Measurements from ENCODE around the gene ANP32D. TPM values are rescaled to one million over a fixed set of nuclear protein-coding genes. Genes with fewer than 3 reads are reported as not detected.
"Not testable (repeated sequence)": the region's sequence is repeated elsewhere in the genome, so short reads cannot be mapped to it uniquely, and the experiment has no call there.

Gene ANP32D
- total RNA-seq (not detected), polyA plus RNA-seq (not detected)

DNA sequence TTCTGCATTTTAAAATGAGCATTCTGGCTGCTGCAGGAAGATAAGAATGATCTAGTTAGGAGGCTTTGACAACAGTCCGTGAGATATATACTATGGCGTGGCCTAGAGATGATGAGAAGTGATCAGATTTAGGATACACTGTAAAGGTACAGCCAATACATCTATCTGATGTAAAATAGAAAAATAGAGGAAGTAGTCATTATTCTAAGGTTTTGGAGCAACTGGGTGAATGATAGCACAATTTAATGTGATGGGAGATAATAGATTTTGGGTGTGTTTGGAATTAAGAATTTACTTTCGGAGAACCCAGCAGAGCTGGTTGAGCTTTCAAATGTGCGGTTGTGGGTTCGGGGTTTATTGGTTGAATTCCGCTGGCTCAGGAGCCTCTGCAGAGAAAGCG, at the start of gene ANP32D:
TSS of gene ANP32D (plus strand) at position 301 of the 400 bp plus-strand sequence. CDS start 106 bp downstream, outside the sequence.
- Histone ChIP-seq H3K4me3 (ENCODE audit: low read depth, low read length) (no peak within 1 kb of the TSS), H3K36me3 (ENCODE audit: insufficient read depth) (no peaks in the 10 kb centered on the region), H3K4me1 (ENCODE audit: insufficient read depth) (no peaks in the 10 kb centered on the region), H3K27ac (ENCODE audit: low read depth) (no peak within 1 kb of the TSS)
- 95% methylated on average over 7 of the region's 7 CpGs for WGBS
- no peak for DNase-seq (ENCODE audit: extremely low spot score)

DNA sequence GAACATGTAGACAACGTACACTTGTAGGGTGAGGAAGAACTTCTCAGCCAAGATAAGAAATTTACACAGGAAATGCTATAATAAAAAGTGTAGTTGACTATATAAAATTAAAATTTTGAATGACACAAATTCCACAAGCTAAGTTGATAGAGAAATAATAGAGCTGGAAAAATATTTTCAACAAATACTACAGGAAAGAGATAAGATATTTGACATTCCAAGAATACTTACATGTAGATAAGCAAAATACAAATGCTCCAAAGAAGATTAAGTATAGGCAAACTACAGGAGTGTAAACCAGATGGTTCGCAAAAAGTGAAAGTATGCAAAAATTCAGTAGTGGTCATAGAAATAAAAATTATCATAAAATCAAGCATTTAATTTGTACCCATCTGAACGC, 49.2 kb upstream of the ANP32D start:
- Histone ChIP-seq H3K36me3 (ENCODE audit: insufficient read depth) (no peaks in the 10 kb centered on the region), H3K4me3 (ENCODE audit: low read depth, low read length) (no peak overlapping the region), H3K27ac (ENCODE audit: low read depth) (no peak overlapping the region), H3K4me1 (ENCODE audit: insufficient read depth) (no peaks in the 10 kb centered on the region)
- DNase-seq (ENCODE audit: extremely low spot score) = no peak
- WGBS = 28% methylated on average over 3 of the region's 3 CpGs

DNA sequence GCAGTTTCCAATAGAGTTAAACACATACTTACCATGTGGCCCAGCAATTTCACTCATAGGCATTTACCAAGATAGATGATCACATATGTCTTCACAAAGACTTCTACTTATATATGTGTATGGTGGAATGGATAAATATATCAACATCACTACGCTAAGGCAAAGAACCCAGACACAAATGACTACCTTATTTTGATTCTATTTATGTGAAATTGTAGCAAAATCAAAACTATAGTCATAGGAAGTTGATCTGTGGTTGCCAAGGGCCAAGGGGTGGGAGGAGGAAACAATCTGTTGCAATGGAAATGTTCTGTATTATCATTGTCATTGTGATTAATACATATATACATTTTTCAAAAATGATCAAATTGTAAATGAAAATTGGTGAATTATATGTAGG, 47.7 kb upstream of the ANP32D start:
- no peaks in the 10 kb centered on the region for H3K4me1 ChIP-seq (ENCODE audit: insufficient read depth)
- 87% methylated on average over 1 of the region's 1 CpG for WGBS
- no peak overlapping the region for H3K4me3 ChIP-seq (ENCODE audit: low read depth, low read length)
- H3K36me3 ChIP-seq (ENCODE audit: insufficient read depth) = no peaks in the 10 kb centered on the region
- no peak for DNase-seq (ENCODE audit: extremely low spot score)
- H3K27ac ChIP-seq (ENCODE audit: low read depth) = no peak overlapping the region

DNA sequence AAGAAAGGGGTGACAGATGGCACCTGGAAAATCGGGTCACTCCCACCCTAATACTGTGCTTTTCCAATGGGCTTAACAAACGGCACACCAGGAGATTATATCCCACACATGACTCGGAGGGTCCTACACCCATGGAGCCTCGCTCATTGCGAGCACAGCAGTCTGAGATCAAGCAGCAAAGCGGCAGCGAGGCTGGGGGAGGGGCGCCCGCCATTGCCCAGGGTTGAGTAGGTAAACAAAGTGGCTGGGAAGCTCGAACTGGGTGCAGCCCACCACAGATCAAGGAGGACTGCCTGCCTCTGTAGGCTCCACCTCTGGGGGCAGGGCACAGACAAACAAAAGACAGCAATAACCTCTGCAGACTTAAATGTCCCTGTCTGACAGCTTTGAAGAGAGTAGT, 38.3 kb upstream of the ANP32D start:
- H3K27ac ChIP-seq (ENCODE audit: low read depth); H3K36me3 ChIP-seq (ENCODE audit: insufficient read depth); H3K4me1 ChIP-seq (ENCODE audit: insufficient read depth); H3K4me3 ChIP-seq (ENCODE audit: low read depth, low read length); DNase-seq (ENCODE audit: extremely low spot score): not testable (repeated sequence)
- 90% methylated on average over 10 of the region's 10 CpGs for WGBS

DNA sequence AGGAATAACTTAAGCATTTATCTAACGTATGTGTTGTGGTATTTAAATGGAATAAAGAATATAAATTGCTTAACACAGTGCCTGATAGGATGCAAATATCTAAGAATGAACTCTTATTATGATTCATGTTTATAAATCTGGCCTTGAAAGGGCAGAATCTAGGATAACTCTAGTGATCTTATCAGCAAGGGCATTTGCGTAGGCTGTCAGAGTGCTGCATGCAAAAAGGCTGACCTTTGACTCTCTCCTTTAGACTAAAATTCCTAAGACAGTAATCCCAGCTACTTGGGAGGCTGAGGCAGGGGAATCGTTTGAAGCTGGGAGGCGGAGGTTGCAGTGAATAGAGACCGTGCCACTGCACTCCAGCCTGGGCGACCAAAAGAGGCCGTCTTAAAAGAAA, 31.3 kb upstream of the ANP32D start:
- WGBS = 61% methylated on average over 7 of the region's 7 CpGs
- Histone ChIP-seq H3K36me3 (ENCODE audit: insufficient read depth) (no peaks in the 10 kb centered on the region), H3K4me3 (ENCODE audit: low read depth, low read length) (no peak overlapping the region), H3K4me1 (ENCODE audit: insufficient read depth) (no peaks in the 10 kb centered on the region), H3K27ac (ENCODE audit: low read depth) (no peak overlapping the region)
- DNase-seq (ENCODE audit: extremely low spot score) = no peak

DNA sequence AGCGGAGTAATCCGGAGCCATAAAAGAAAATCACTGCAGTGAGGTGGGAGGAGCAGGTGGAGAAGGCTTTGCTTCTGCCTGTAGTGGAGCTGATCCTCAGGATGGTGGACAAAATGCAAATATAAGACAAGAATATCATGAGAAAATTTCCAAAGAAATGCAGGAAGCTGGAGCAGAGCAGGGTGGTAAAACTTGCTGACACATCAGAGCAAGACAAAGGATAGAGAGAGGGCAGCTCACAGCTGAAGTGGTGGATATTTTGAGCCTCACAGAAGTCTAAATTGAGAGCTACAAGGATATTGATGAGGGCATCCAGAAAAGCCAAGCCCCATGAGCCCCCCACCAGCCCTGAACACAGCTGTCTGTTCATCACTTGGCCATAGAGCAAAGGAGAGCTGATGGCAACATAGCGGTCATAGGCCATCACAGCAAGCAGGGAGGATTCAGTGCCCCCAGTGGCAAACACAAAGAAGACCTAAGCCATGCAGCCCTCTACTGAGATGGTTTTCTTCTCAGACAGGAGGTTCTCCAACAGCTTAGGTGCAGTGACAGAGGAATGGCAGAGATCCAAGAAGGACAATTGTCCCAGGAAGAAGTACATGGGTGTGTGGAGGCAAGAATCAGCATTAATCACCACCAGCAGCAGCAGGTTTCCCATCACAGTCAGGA, 30.0 kb upstream of the ANP32D start:
- DNase-seq (ENCODE audit: extremely low spot score) = no peak
- no peaks in the 10 kb centered on the region for H3K4me1 ChIP-seq (ENCODE audit: insufficient read depth)
- no peak overlapping the region for H3K27ac ChIP-seq (ENCODE audit: low read depth)
- 82% methylated on average over 3 of the region's 3 CpGs for WGBS
- no peak overlapping the region for H3K4me3 ChIP-seq (ENCODE audit: low read depth, low read length)
- no peaks in the 10 kb centered on the region for H3K36me3 ChIP-seq (ENCODE audit: insufficient read depth)

DNA sequence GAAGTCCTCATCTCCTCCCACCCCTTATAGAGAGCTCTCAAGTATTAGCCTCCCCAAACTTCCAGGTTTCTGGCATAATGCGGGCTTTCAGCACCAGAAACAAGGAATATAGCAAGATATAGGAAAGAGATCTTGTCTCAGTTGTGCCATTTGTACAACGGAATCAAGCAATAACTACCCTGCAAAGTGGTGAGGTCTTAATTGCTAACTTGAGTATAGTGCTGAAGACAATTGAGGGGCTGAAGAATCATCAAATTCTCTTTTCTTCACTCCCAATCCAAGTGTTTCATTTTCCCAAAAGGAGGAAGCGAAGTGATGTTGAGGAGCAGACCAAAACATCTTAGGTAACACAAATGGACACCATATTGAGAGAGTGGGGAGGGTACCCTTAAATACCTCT, 26.8 kb upstream of the ANP32D start:
- Histone ChIP-seq H3K4me3 (ENCODE audit: low read depth, low read length) (no peak overlapping the region), H3K36me3 (ENCODE audit: insufficient read depth) (no peaks in the 10 kb centered on the region), H3K27ac (ENCODE audit: low read depth) (no peak overlapping the region), H3K4me1 (ENCODE audit: insufficient read depth) (no peaks in the 10 kb centered on the region)
- whole genome bisulfite sequencing = 97% methylated on average over 3 of the region's 3 CpGs
- no peak for DNase-seq (ENCODE audit: extremely low spot score)

DNA sequence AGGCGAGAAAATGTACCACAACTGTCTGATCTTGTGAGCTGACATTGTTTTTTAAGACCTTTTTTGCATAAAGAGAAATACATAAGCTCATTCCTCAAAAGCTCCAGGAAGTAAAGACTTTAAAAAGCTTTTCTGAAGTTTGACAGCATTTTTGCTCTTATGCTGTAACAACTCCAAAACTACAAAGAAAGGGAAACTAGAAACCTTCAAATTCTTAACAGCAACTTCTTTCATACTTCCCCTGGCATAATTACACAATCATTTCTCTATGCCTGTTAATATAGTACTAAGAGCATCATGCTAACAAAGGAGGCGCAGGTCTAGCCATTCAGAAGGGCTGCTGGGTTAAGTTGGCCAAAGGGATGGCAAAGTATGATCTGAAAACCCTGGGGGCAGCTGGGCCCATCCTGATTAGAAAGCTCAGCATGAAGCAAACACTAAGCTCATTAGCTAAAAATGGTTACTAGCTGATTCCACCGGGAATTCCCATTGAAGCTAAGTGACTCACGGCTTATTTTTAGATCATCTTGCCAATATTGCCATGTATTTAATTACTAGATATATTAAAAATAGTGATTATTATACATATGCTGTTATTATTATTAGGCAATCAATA, 26.1 kb upstream of the ANP32D start:
- 65% methylated on average over 4 of the region's 4 CpGs for WGBS
- H3K4me1 ChIP-seq (ENCODE audit: insufficient read depth) = no peaks in the 10 kb centered on the region
- DNase-seq (ENCODE audit: extremely low spot score) = no peak
- H3K27ac ChIP-seq (ENCODE audit: low read depth) = no peak overlapping the region
- no peak overlapping the region for H3K4me3 ChIP-seq (ENCODE audit: low read depth, low read length)
- H3K36me3 ChIP-seq (ENCODE audit: insufficient read depth) = no peaks in the 10 kb centered on the region

DNA sequence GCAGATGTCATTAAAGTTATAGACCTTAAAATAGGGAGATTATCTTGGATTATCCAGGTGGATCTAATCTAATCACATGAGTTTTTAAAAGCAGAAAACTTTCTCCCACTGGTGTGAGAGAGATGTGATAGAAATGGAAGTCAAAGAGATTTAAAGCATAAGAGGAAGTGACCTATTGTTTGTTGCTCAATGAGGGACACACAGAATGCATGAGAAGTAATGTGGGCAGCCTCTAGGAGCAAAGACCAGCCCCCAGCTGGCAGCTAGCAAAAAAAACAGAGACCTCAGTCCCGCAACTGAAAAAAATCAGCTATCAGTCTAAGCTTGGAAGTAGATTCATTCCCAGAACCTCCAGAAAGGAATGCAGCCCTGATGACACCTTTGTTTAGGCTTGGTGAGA, 24.6 kb upstream of the ANP32D start:
- Histone ChIP-seq H3K36me3 (ENCODE audit: insufficient read depth) (no peaks in the 10 kb centered on the region), H3K4me3 (ENCODE audit: low read depth, low read length) (no peak overlapping the region), H3K4me1 (ENCODE audit: insufficient read depth) (no peaks in the 10 kb centered on the region), H3K27ac (ENCODE audit: low read depth) (no peak overlapping the region)
- DNase-seq (ENCODE audit: extremely low spot score) = no peak
- WGBS = 85% methylated on average over 1 of the region's 1 CpG

DNA sequence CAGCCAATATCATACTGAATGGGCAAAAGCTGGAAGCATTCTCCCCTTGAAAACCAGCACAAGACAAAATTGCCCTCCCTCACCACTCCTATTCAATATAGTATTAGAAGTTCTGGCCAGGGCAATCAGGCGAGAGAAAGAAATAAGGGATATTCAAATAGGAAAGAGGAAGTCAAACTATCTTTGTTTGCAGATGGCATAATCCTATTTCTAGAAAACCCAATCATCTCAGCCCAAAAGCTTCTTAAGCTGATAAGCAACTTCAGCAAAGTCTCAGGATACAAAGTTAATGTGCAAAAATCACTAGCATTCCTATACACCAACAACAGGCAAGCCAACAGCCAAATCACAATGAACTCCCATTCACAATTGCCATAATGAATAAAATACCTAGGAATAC, 21.0 kb upstream of the ANP32D start:
- H3K36me3 ChIP-seq (ENCODE audit: insufficient read depth) = no peaks in the 10 kb centered on the region
- H3K4me1 ChIP-seq (ENCODE audit: insufficient read depth) = no peaks in the 10 kb centered on the region
- 72% methylated on average over 1 of the region's 1 CpG for WGBS
- H3K4me3 ChIP-seq (ENCODE audit: low read depth, low read length) = no peak overlapping the region
- DNase-seq (ENCODE audit: extremely low spot score) = no peak
- H3K27ac ChIP-seq (ENCODE audit: low read depth) = no peak overlapping the region

DNA sequence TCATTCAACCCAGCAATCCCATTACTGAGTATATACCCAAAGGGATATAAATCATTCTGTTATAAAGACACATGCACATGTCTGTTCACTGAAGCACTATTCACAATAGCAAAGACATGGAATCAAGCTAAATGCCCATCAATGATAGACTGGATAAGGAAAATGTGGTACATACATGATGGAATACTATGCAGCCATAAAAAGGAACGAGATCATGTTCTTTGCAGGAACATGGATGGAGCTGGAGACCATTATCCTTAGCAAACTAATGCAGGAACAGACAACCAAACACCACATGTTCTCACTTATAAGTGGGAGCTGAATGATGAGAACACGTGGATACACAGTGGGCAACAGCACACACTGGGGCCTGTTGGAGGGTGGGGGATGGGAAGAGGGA, 19.4 kb upstream of the ANP32D start:
- H3K27ac ChIP-seq (ENCODE audit: low read depth); H3K36me3 ChIP-seq (ENCODE audit: insufficient read depth); H3K4me1 ChIP-seq (ENCODE audit: insufficient read depth); DNase-seq (ENCODE audit: extremely low spot score); H3K4me3 ChIP-seq (ENCODE audit: low read depth, low read length): not testable (repeated sequence)
- WGBS = 92% methylated on average over 2 of the region's 2 CpGs

DNA sequence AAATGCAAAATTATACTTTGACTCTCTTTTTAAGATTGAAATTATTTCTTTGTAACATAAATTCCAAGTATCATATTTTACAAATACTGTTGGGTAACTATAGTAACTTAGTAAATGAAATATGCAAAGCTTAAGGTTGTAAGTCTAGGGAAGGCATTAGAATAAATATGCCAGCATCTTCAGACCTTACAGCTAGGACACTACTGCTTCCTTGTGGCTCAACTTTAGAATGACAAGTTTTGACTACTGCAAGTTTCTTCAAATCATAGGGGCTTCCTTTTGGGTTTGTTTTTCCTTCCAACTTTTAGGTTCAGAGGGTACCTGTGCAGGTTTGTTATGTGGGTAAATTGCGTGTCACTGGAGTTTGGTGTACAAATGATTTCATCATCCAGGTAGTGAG, 17.7 kb upstream of the ANP32D start:
- Histone ChIP-seq H3K4me3 (ENCODE audit: low read depth, low read length) (no peak overlapping the region), H3K36me3 (ENCODE audit: insufficient read depth) (no peaks in the 10 kb centered on the region), H3K4me1 (ENCODE audit: insufficient read depth) (no peaks in the 10 kb centered on the region), H3K27ac (ENCODE audit: low read depth) (no peak overlapping the region)
- DNase-seq (ENCODE audit: extremely low spot score) = no peak
- 81% methylated on average over 1 of the region's 1 CpG for WGBS

DNA sequence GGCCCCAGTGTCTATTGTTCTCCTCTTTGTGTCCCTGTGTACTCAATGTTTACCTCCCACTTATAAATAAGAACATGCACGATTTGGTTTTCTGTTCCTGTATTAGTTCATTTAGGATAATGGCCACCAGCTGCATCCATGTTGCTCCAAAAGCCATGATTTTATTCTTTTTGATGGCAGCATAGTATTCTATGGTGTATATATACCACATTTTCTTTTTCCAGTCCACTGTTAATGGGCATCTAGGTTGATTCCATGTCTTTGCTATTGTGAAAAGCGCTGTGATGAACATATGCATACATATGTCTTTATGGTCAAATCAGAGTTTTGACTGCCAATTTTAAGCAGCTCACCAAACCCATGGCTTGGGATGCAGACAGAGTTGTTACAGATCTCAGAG, 17.2 kb upstream of the ANP32D start:
- no peaks in the 10 kb centered on the region for H3K4me1 ChIP-seq (ENCODE audit: insufficient read depth)
- DNase-seq (ENCODE audit: extremely low spot score) = no peak
- H3K4me3 ChIP-seq (ENCODE audit: low read depth, low read length) = no peak overlapping the region
- H3K36me3 ChIP-seq (ENCODE audit: insufficient read depth) = no peaks in the 10 kb centered on the region
- WGBS = 68% methylated on average over 2 of the region's 2 CpGs
- H3K27ac ChIP-seq (ENCODE audit: low read depth) = no peak overlapping the region

DNA sequence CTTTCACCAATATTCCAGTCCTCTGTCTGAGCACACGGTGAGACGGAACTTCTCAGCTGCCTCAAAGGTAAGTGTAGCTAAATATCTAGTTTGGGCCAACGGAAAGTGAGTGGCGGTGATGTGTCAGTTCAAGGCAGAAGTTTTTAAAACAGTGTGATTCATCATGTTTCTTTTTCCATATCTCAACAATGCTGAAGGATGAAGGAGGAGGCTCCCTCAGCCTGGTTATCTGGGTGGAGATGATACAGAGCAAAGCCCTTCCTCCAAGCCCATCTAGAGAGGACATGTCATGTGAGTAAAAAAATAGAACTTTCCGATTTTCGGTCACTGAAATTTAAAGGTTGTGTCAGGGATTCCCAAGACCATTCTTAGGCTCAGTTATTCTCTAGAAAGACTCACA, 13.1 kb upstream of the ANP32D start:
- 92% methylated on average over 6 of the region's 6 CpGs for WGBS
- no peak overlapping the region for H3K4me3 ChIP-seq (ENCODE audit: low read depth, low read length)
- no peak overlapping the region for H3K27ac ChIP-seq (ENCODE audit: low read depth)
- no peaks in the 10 kb centered on the region for H3K4me1 ChIP-seq (ENCODE audit: insufficient read depth)
- no peaks in the 10 kb centered on the region for H3K36me3 ChIP-seq (ENCODE audit: insufficient read depth)
- no peak for DNase-seq (ENCODE audit: extremely low spot score)
